AML-193 (cell line): ENCODE data around the gene TOB1.
"Not testable (repeated sequence)": the region's sequence is repeated elsewhere in the genome, so short reads cannot be mapped to it uniquely, and the experiment has no call there.

ENCODE experiments used
- DNase-seq, 2 experiments: peaks; one replicate each; lab custom pipeline; 2025; lab: John Stamatoyannopoulos, UW

Gene TOB1

GRCh38 chr17:50898369-50899004, 32.3 kb upstream of the TOB1 start:
- no peak for DNase-seq

GRCh38 chr17:50894513-50894912, 28.4 kb upstream of the TOB1 start:
- not testable (repeated sequence) for DNase-seq

GRCh38 chr17:50893183-50893993, 27.2 kb upstream of the TOB1 start:
- no peak for DNase-seq

GRCh38 chr17:50892101-50892776, 26.1 kb upstream of the TOB1 start:
- DNase-seq, result no peak

- DNase-seq, result no peak
Observed at GRCh38 chr17:50891577-50891989, 25.4 kb upstream of the TOB1 start.

- no peak for DNase-seq
Observed at GRCh38 chr17:50890675-50891516, 24.7 kb upstream of the TOB1 start.

GRCh38 chr17:50889528-50890118, 23.5 kb upstream of the TOB1 start:
- no peak for DNase-seq

- no peak for DNase-seq
Observed at GRCh38 chr17:50887705-50888245, 21.6 kb upstream of the TOB1 start.

- no peak for DNase-seq
Observed at GRCh38 chr17:50884439-50885311, 18.5 kb upstream of the TOB1 start.

- peak; percentile 91 to 96 for DNase-seq
Observed at GRCh38 chr17:50883850-50884438, 17.8 kb upstream of the TOB1 start.

- DNase-seq, result no peak
Observed at GRCh38 chr17:50882851-50883250, 16.7 kb upstream of the TOB1 start.

- no peak for DNase-seq
Observed at GRCh38 chr17:50881182-50881581, 15.0 kb upstream of the TOB1 start.

- DNase-seq, result no peak
Observed at GRCh38 chr17:50879086-50879485, 12.9 kb upstream of the TOB1 start.

- no peak for DNase-seq
Observed at GRCh38 chr17:50877838-50878237, 11.7 kb upstream of the TOB1 start.

GRCh38 chr17:50877042-50877441, 10.9 kb upstream of the TOB1 start:
- DNase-seq, result not testable (repeated sequence)

- no peak for DNase-seq
Observed at GRCh38 chr17:50875074-50875473, 8.9 kb upstream of the TOB1 start.

- peak; percentile 70 to 73 for DNase-seq
Observed at GRCh38 chr17:50872710-50873424, 6.7 kb upstream of the TOB1 start.

GRCh38 chr17:50871898-50872297, 5.7 kb upstream of the TOB1 start:
- no peak for DNase-seq

- peak; percentile 18 to 30 for DNase-seq
Observed at GRCh38 chr17:50871364-50871763, 5.2 kb upstream of the TOB1 start.
